Measurements from ENCODE around the gene HIF1A.

The HIF1A gene

DNA sequence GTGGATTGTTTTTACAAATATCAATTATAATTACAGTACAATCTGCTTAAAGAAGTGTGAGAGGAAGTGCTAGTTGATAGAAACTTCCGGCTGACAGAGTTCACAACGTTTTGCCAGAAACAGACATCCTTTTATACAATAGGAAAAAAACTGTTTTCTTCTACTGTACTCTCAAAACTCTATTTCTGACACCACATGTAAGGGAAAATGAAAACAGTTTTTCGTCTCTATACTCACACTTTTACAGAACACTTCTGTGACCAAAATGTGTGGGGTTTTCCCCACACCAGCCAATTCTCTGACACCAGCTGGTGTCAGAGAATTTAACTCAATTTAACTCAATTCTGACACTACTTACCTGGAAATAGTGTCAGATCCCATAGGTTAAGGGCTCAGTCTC is 24.2 kb upstream of the HIF1A start:
- no peak overlapping the region for H3K27ac ChIP-seq
- DNase-seq (ENCODE audit: low read depth, low spot score), result no peak

DNA sequence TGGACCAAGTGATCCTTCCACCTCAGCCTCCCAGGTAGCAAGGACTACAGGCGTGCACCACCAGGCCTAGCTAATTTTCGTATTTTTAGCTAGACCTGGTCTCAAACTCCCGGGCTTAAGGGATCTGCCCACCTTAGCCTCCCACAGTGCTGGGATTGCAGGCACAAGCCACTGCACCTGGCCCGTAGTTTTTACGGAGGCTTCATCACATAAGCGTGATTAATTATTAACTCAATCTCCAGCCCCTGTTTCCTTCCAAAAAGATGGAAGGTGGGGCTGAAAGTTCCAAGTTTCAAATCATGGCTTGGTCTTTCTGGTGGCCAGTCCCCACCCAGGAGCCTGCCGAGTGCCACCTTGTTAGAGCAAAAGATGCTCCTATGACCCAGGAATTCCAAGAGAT is 22.5 kb upstream of the HIF1A start:
- H3K27ac ChIP-seq, result no peak overlapping the region
- no peak for DNase-seq (ENCODE audit: low read depth, low spot score)

DNA sequence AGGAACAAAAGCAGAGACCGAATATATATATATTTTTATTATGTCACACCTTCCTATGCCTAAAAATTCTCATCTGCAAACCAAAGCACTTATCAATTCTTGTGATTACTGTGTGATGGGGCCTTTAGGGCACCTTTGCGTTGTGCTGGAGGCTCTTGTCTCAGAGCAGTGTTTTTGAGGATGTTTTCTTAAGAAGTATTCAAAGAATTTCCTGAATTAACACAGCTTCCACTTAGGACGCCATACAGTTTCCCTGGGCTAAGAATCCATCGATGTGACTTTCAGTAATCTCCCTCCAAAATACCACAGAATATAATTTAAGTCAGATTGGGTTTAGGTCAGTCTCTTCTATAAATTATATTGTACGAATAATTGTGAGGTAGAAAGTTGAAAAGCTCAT is 22.0 kb upstream of the HIF1A start:
- no peak overlapping the region for H3K27ac ChIP-seq
- DNase-seq (ENCODE audit: low read depth, low spot score), result no peak

DNA sequence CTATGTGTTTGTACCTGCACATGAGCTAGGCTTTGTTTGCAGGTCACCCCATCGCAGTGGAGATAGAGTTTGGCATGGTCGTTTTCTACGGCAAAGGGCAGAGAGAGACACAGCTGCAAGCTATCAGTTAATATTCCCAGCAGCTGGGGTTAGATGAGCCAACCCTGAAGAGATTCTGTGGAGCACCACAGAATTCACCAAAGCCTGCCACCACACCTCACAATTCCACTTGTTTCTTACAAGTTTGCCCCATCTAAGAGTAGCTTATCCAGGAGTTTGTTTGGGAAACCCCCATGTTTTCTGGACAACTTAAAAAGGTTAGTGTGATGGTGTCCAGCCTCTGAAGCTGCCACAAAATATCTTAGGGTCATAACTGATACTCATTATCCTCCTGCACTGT is 20.0 kb upstream of the HIF1A start:
- no peak for DNase-seq (ENCODE audit: low read depth, low spot score)
- no peak overlapping the region for H3K27ac ChIP-seq

DNA sequence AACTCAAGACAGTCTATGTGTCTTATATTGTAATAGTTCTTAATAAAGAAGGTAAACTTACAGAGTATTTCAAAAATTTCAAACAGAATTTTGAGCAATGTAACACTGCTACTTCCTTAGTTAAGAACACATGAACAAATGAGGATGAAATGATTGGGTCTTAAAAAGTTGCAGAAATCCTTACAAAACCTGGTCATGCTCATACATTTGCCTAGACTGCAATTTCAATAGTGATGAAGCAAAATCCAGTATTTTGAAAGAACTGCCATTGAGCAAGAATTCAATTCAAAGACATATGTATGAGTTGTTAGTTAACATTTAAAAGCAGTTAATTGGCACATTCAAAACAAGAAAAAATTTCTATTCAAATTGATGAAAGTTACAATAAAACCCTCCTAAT is 17.8 kb upstream of the HIF1A start:
- no peak overlapping the region for H3K27ac ChIP-seq

DNA sequence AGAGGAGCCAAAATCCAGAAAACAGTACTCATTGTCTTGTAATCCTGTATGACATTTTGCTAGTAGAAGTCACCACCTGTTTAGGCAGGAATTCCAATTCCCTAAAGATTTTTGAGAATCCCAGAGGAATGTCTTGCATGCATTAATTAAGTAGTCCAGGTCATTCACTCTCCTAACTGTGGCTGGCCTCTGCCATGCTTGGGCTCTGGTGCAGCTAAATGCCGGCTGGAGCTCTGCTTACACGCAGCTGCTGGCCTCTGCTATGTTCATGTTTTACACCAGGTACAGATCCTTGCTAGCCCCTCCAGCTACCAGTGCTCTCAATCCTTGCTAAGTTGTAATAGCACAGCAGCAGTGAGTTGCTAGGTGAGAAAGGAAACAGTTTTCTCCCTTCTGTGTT is 16.3 kb upstream of the HIF1A start:
- DNase-seq (ENCODE audit: low read depth, low spot score), result no peak

More for the DNA sequence above, 17.8 kb upstream of the HIF1A start:
- DNase-seq (ENCODE audit: low read depth, low spot score), result no peak

DNA sequence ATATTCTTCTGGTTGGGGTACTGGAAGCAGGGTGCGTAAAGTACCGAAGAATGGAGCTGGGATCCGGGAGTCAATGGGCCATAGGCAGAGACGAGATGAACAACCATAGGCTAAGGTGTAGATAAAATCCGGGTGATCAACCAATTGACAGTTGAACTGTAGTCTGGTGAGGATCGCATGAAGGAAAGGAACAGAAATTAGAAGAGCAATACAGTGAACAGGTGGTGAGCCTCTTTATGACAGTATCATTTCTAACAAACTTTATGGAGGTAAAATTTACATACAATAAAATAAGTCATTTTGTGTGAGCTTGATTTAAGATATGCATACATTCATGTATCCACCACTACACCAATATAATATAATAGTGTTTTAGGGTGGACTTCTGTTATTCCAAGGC is 13.9 kb upstream of the HIF1A start:
- no peak for DNase-seq (ENCODE audit: low read depth, low spot score)
- no peak overlapping the region for H3K27ac ChIP-seq

More for the DNA sequence above, 16.3 kb upstream of the HIF1A start:
- H3K27ac ChIP-seq, result no peak overlapping the region

DNA sequence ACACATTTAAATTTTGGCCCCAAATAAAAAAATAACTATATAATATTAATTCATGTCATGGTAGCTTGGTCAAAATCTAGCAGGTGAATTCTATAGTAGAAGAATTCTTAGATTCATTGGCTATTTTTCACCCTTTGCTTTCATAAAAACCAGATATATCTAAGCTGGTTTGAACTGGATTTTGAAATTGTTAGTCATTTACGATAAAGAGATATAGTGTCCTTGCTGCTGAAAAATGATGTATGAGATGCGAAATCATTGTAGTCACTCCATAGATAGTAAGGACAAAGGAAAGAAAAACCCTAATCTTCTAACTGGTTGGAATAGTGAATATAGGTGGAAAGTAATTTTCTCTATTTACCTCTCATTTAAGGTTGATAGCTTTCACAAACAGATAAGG is 12.2 kb upstream of the HIF1A start:
- DNase-seq (ENCODE audit: low read depth, low spot score), result no peak
- H3K27ac ChIP-seq, result no peak overlapping the region

DNA sequence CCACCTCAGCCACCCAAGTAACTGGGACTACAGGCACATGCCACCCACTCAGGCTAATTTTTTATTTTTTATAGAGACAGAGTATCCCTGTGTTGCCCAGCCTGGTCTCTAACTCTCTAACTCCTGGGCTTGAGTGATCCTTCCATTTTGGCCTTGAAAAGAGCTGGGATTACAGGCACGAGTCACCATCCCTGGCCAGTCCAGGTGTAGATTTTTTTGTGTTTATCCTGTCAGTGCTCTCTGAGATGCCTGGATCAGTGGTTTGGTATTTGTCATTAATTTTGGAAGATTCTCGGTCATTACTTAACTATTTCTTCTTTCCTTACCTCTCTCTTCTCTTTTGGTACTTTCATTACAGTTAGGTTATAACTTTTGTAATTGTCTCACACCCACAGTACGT is 5.3 kb upstream of the HIF1A start:
- H3K27ac ChIP-seq, result no peak overlapping the region
- DNase-seq (ENCODE audit: low read depth, low spot score), result no peak

DNA sequence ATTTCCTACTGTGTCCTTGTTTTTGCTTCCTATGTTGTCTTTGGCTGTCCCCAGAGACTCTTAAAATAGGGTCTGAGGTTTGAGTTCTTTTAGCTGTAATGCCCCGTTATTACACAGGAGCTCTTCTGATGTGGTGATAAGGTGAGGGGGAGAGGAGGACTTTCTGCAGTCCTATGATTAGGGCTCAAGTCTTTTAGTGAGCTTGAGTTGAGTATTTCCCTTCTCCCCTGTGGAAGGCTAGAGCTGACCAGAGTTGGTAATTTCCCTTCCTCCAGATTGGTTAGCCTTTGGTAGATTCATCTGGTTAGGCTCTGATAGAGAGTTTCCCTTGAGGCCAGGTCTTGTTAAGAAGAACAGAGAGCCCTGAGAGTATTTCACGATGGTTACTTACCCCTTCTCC is 4.3 kb upstream of the HIF1A start:
- DNase-seq (ENCODE audit: low read depth, low spot score), result no peak
- H3K27ac ChIP-seq, result no peak overlapping the region

DNA sequence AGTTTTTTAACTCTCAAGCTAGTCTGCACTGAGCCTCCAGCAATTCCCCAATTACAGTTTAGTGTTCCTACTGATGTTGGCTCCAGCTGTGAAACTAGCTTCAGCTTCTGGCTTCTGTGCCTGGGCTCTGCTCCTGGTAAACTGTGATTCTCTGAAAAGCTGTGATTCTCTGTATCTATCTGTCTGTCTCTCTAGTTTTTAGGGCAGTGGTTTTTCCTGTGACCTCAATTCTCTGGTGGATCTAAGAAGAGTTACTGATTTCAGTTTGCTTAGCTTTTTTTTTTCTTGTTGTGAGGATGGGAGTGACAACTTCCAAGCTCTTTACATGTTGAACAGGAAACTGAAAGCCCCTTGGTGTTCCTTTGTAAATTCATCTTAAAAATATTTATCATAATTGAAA is 3.8 kb upstream of the HIF1A start:
- no peak overlapping the region for H3K27ac ChIP-seq
- no peak for DNase-seq (ENCODE audit: low read depth, low spot score)

DNA sequence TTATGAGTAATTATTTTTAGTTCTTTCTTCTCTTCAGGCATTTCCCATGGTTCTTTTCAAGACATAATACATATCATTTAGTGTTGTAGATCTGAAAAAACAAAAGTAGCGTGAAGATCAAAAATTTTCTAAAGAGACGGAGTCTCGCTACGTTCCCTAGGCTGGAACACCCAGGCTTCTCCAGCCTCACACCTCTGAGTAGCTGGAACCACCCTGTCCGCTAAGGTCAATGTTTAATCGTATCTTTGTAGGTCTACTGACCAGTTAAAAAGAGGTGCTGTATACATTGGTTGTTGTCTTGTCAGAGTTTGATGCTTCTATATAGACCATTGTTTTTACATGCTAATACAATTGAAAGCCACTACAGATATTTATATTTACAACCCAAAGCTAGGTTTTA is 1.3 kb upstream of the HIF1A start:
- H3K27ac ChIP-seq, result no peak overlapping the region

DNA sequence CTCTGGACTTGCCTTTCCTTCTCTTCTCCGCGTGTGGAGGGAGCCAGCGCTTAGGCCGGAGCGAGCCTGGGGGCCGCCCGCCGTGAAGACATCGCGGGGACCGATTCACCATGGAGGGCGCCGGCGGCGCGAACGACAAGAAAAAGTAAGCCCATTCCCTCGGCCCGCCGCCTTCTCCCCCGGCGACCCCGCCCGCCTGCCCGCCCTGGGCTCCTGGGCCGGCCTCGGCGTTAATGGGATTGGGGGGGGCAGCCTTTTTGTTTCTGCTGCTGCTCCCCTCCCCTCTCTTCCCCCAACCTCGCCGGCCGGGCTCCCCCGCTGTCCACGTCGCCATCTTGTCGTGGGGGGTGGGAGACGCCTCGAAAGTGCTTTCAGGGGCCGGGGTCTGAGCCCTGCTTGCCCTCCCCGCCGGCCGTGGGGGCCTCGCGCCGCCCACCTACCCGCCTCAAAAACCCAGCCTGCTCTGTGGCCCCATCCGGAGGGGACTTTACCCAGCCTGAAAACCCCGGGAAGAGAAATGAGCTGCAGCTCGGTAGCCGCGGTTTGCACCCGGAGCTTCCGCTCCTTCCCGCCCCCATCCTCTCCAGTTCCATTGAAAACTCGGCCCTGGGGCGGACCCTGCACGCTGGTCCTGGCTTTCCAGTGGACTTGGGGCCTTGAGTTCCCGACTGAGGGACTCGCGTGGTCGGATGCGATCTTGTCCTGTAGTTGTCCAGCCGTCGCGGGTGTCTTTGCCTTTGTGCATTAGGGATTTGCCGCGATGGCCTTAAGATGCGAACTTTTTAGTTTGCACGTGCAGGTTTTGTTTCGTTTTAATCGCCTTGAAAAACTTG is 598 bp downstream of the HIF1A start:
- no peak for DNase-seq (ENCODE audit: low read depth, low spot score)
- H3K27ac ChIP-seq, result peak overlapping the region; percentile 82

More for the DNA sequence above, 1.3 kb upstream of the HIF1A start:
- DNase-seq (ENCODE audit: low read depth, low spot score), result no peak

DNA sequence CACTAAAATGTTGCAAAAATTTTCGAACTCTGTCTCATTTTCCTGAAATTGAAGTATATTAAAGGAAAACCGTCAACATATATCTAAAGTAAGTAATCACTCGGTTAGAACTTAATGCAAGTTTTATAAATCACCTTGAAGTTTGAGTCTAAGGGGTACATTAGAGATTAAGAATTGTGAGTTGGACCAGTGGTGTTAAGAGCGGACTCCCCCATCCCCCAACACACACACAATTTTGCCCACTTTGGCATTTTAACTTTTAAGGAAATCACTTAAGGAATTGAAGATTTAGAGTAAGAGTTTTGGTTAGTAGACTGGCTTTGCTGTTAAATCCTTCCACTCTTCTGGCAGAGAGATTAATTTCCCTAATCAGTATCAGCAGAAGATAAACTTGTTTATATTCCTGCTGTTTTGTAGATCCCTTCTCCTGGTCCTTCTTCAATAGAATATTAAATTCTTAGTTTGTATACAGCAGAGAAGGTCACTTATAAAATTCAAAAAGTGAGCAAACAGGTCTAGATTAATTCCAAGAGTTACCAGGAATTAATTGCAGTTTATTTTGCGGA is 1.5 kb downstream of the HIF1A start:
- DNase-seq (ENCODE audit: low read depth, low spot score), result no peak
- H3K27ac ChIP-seq, result peak overlapping the region; percentile 82

DNA sequence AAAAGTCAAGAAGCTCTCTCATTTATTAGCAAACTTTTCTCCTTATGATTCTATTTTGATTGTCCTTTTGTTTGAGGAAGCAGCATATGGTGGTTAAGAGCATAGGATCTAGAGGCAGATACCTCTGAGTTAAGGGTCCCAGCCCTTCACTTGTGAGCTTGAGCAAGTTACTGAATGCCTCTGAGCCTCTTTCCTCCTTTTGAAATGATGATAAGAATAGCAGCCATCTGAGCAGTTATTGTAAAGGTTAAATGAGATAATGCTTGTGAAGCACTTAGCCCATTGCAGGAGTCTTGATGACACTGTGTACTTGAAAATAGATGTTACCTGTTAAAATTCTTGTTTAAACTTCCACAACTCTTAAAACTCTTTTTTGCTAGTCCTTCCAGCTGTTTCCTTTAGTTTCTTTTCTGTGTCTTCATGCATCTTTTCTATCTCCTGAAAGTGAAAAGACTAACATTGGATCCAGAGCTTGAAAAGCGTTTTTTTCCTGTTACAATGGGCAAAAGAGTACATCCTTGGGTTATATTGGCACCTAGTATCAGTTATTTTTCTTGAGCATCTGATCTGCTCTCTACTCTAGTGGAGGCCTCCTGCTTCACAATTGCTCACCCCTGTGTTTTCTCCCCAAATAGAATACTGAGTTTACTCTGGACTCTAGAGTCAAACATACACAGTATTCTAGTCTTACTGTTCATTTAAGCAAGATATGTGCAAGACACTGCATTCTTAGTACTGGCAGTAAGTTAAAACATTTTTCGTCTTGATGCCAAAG is 3.1 kb downstream of the HIF1A start:
- no peak for DNase-seq (ENCODE audit: low read depth, low spot score)
- peak overlapping the region; percentile 82 for H3K27ac ChIP-seq

DNA sequence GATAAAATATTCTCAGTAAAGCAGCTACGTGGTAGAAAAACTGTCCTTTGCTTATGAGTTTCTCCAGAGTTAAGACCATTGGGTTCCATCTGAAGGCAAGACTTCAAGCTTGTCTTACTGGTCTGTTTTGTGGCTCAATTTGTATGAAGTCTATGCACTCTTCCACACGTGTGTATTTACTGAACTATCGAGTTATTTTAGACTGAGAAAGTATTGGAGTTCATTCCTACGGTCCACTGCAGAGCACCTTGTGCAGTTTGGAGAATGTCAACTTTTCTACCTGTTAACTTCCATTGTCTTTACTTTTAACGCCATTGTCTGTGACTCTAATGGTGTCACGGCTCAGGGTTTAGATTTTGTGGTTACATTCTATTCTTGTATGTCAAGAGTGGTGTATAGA is 3.7 kb downstream of the HIF1A start:
- H3K27ac ChIP-seq, result no peak overlapping the region
- DNase-seq (ENCODE audit: low read depth, low spot score), result no peak

DNA sequence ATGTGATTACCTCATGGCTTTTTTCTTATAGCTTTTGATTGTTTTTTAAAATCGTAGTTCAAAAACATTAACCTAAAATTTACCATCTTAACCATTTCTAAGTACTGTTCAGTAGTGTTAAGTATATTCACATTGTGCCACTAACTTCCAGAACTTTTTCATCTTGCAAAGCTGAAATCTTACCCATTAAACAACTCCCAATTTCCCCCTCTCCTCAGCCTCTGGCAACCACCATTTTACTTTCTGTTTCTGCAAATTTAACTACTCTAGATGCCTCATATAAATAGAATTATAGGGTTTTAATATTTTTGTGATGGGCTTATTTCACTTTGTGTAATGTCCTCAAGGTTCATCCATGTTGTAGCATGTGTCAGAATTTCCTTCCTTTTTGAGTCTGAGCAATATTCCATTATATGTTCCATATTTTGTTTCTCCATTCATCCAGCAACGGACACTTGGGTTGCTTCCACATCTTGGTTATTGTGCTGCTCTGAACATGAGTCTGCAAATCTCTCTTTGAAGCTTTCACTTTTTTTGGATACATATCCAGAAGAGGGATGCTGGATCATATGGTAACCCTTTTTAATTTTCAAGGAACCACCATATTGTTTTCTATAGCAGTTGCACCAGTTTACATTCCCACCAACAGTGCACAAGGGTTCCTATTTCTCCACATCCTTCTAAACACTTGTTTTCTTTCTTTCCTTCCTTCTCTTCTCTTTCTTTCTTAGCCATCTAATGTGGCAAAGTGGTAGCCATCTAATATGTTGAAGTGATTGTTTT is 5.0 kb downstream of the HIF1A start:
- no peak for DNase-seq (ENCODE audit: low read depth, low spot score)
- no peak overlapping the region for H3K27ac ChIP-seq

DNA sequence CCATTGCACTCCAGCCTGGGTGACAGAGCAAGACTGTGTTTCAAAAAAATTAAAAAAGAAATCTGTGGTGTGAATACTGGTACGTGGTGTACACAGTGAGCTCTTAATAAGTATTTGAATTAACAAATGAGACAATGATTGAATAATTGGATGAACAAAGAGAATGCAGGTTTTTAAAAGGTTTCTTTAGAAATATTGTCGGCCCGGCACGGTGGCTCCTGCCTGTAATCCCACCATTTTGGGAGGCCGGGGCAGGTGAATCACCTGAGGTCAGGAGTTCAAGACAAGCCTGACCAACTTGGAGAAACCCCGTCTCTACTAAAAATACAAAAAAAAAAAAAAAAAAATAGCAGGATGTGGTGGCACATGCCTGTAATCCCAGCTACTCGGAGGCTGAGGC is 6.6 kb downstream of the HIF1A start:
- no peak overlapping the region for H3K27ac ChIP-seq
- DNase-seq (ENCODE audit: low read depth, low spot score), result no peak

DNA sequence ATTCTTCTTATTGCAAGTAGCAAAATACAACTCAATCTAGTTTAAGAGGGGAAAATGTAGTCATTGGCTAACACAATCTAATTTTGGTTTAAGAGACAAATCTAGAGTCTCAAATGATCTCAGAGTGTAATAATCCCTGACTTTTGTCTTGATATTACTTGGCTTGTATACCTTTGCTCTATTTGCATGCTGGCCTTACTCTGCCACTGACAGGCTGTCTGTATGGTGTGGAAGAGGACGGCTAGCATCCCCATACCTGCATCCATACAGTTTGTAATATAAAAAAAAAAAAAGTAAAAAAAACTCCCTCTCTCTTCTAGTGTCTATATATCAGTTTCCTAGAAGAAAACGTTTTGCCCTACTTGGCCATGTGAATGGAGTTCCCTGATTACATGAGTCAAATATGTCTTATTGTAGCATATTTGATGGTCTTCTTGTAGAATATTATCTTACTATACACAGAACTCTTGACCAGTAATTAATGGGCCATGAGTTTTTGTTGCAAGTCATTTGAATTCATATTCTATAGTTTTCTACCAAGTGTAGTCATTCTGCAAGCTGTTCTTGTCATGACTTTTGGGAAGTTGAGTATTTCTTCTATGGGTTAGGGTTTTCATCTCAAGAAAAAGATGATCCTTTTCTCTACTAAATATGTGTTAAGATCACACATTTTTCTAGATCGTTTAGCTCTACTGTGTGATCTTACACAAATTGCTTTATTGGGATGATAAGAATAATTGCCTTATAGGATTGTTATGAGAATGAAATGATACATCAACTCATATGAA is 8.2 kb downstream of the HIF1A start:
- DNase-seq (ENCODE audit: low read depth, low spot score), result no peak
- no peak overlapping the region for H3K27ac ChIP-seq

DNA sequence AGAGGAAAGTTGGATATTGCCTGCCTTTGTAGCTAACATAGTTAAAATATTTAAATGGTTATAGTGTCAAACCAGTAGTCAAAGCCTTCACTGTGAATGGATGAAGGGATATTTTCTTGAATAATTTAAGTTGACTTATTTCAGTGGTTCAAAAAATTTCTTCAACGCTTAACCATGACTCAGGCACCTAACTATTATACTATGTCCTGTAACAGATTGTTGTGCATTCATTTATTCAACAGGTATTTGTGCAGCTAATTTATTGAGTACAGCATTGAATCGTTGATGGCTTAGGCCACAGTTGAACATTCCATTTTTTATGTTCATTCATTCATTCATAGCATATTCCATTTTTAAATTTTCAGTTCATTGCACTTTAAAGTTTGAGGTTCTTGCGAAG is 9.2 kb downstream of the HIF1A start:
- H3K27ac ChIP-seq, result no peak overlapping the region

More for the DNA sequence above, 9.2 kb downstream of the HIF1A start:
- DNase-seq (ENCODE audit: low read depth, low spot score), result no peak

Data from epithelial cell of prostate (primary cell).